Common myeloid progenitor, CD34-positive (primary cell): ENCODE results near the gene MPST.
A peak's percentile ranks its signal among the peaks of the same experiment; 100 is the strongest.

Experiments used
- CTCF ChIA-PET: fragments of 350-600 bp; sonication (Branson Sonifier 250); formaldehyde crosslinking; loops from one replicate; lab custom pipeline; 2021; ENCODE audit warnings: antibody characterized with exemption; lab: Charles Lee
- POLR2A ChIA-PET: fragments of 350-600 bp; sonication (Branson Sonifier 250); formaldehyde crosslinking; loops from one replicate; lab custom pipeline; 2021; ENCODE audit warnings: antibody characterized with exemption; lab: Charles Lee
- DNase-seq, 3 donors: peaks; one replicate each; pipeline versions ENCODE4 v3.0.0 to v3.0.0-alpha.2; 2013
- H3K27ac ChIP-seq, 2 experiments: 1 replicate in 1 of 2; 2 replicates in 1 of 2; pipeline ENCODE4 v1.7.0; 2013; ENCODE audit warnings: inconsistent platforms in 2 of 2, low read length in 2 of 2, mild to moderate bottlenecking in 2 of 2, low read depth in 1 of 2, moderate library complexity in 1 of 2; ENCODE audit not compliant: severe bottlenecking in 2 of 2, insufficient read depth in 1 of 2, poor library complexity in 1 of 2
- H3K27me3 ChIP-seq, 5 experiments: replicated peaks in 2 of 5; 1 replicate in 3 of 5; 2 replicates in 2 of 5; pipeline versions ENCODE4 v1.6.1 to v1.7.0; 2013; ENCODE audit warnings: low read length in 4 of 5, mild to moderate bottlenecking in 2 of 5, moderate library complexity in 2 of 5, inconsistent platforms in 1 of 5; ENCODE audit not compliant: insufficient read depth in 5 of 5, control insufficient read depth in 4 of 5
- H3K36me3 ChIP-seq, 4 experiments: 1 replicate in 2 of 4; 2 replicates in 2 of 4; pipeline versions ENCODE4 v1.6.1 to v1.7.0; 2013; ENCODE audit warnings: low read length in 3 of 4, control low read depth in 1 of 4, mild to moderate bottlenecking in 1 of 4; ENCODE audit not compliant: control insufficient read depth in 4 of 4, insufficient read depth in 4 of 4
- H3K4me1 ChIP-seq, 4 experiments: 1 replicate in 3 of 4; 2 replicates in 1 of 4; pipeline versions ENCODE4 v1.6.1 to v1.7.1; 2013; ENCODE audit warnings: low read length in 3 of 4, mild to moderate bottlenecking in 3 of 4, control low read depth in 1 of 4, inconsistent platforms in 1 of 4, moderate library complexity in 1 of 4; ENCODE audit not compliant: control insufficient read depth in 4 of 4, insufficient read depth in 4 of 4; ENCODE audit errors: control extremely low read depth in 1 of 4
- H3K4me3 ChIP-seq, 7 experiments: 1 replicate in 4 of 7; 2 replicates in 3 of 7; pipeline versions ENCODE4 v1.5.1 to v1.7.0; 2013; ENCODE audit warnings: mild to moderate bottlenecking in 7 of 7, low read length in 6 of 7, moderate library complexity in 6 of 7, inconsistent platforms in 2 of 7, low read depth in 2 of 7, control low read depth in 1 of 7; ENCODE audit not compliant: insufficient read depth in 4 of 7, control insufficient read depth in 1 of 7; ENCODE audit errors: extremely low read depth in 1 of 7
- H3K9me3 ChIP-seq, 5 experiments: 1 replicate in 4 of 5; 2 replicates in 1 of 5; pipeline versions ENCODE4 v1.6.1 to v1.7.1; 2013; ENCODE audit warnings: low read length in 4 of 5, mild to moderate bottlenecking in 2 of 5, inconsistent platforms in 1 of 5, low read depth in 1 of 5, moderate library complexity in 1 of 5; ENCODE audit not compliant: control insufficient read depth in 4 of 5, insufficient read depth in 2 of 5; ENCODE audit errors: control extremely low read depth in 1 of 5
- WGBS: methylation state at CpG from one replicate; pipeline ENCODE4 v1.1.5; 2013; ENCODE audit not compliant: insufficient coverage; 5-methylcytosine and 5-hydroxymethylcytosine counted together

MPST gene

GRCh38 chr22:37065180-37065579 is 45.6 kb downstream of the MPST start:
- Histone ChIP-seq H3K27ac (no peak overlapping the region), H3K27me3 (peaks cover 2 to 33% (median 19%) of the 10 kb centered on the region in 5 experiments), H3K4me3 (no peak overlapping the region), H3K9me3 (no peaks in the 10 kb centered on the region), H3K4me1 (peaks cover 0 to 6% (median 0%) of the 10 kb centered on the region in 4 experiments), H3K36me3 (peaks cover 0 to 4% (median 0%) of the 10 kb centered on the region in 4 experiments)
- DNase-seq, result no peak
- WGBS, result 88% methylated on average over 3 of the region's 3 CpGs
- POLR2A ChIA-PET, result no interaction called here
- CTCF ChIA-PET, result interaction anchor here (2.0 kb wide), 1 partner anchor 10 kb away, joined by 8 read pairs; no protein-coding TSS in a partner anchor

GRCh38 chr22:37065961-37066360 is 46.4 kb downstream of the MPST start:
- ChIA-PET POLR2A (no interaction called here), CTCF (no interaction called here)
- no peaks in the 10 kb centered on the region for H3K9me3 ChIP-seq
- peaks cover 2 to 41% (median 19%) of the 10 kb centered on the region in 5 experiments for H3K27me3 ChIP-seq
- peaks cover 0 to 6% (median 0%) of the 10 kb centered on the region in 4 experiments for H3K4me1 ChIP-seq
- peaks cover 0 to 4% (median 0%) of the 10 kb centered on the region in 4 experiments for H3K36me3 ChIP-seq
- WGBS, result 95% methylated on average over 6 of the region's 9 CpGs
- DNase-seq, result no peak
- no peak overlapping the region for H3K27ac ChIP-seq
- no peak overlapping the region for H3K4me3 ChIP-seq

GRCh38 chr22:37067428-37067827 is 47.9 kb downstream of the MPST start:
- Histone ChIP-seq H3K27ac (no peak overlapping the region), H3K9me3 (no peaks in the 10 kb centered on the region), H3K4me1 (peaks cover 0 to 6% (median 0%) of the 10 kb centered on the region in 4 experiments), H3K36me3 (no peaks in the 10 kb centered on the region), H3K4me3 (no peak overlapping the region), H3K27me3 (peaks cover 2 to 46% (median 19%) of the 10 kb centered on the region in 5 experiments)
- ChIA-PET CTCF (interaction anchor here (1.3 kb wide), 1 partner anchor 12 kb away, joined by 3 read pairs; no protein-coding TSS in a partner anchor), POLR2A (no interaction called here)
- DNase-seq, result no peak
- WGBS, result 92% methylated on average over 10 of the region's 10 CpGs

GRCh38 chr22:37068859-37069258 is 49.3 kb downstream of the MPST start:
- DNase-seq, result peak; percentile 16 to 59 (median 46)
- CTCF ChIA-PET, result interaction anchor here (1.3 to 2.2 kb wide), 2 partner anchors 14 to 25 kb away, joined by 3 to 6 read pairs; no protein-coding TSS in a partner anchor
- H3K4me3 ChIP-seq, result peak overlapping the region in 1 of 7 experiments; percentile 19
- H3K27me3 ChIP-seq, result peaks cover 2 to 46% (median 19%) of the 10 kb centered on the region in 5 experiments
- H3K9me3 ChIP-seq, result peaks cover 0 to 3% (median 0%) of the 10 kb centered on the region in 5 experiments
- H3K27ac ChIP-seq, result no peak overlapping the region
- POLR2A ChIA-PET, result no interaction called here
- WGBS, result 2% methylated on average over 30 of the region's 36 CpGs
- H3K4me1 ChIP-seq, result peaks cover 0 to 4% (median 0%) of the 10 kb centered on the region in 4 experiments
- no peaks in the 10 kb centered on the region for H3K36me3 ChIP-seq

GRCh38 chr22:37069319-37069718 is 49.8 kb downstream of the MPST start:
- Histone ChIP-seq H3K4me3 (no peak overlapping the region), H3K27me3 (peaks cover 2 to 47% (median 19%) of the 10 kb centered on the region in 5 experiments), H3K4me1 (peaks cover 0 to 4% (median 0%) of the 10 kb centered on the region in 4 experiments), H3K27ac (no peak overlapping the region), H3K9me3 (peaks cover 0 to 3% (median 0%) of the 10 kb centered on the region in 5 experiments), H3K36me3 (no peaks in the 10 kb centered on the region)
- ChIA-PET CTCF (interaction anchor here (2.2 kb wide), 1 partner anchor 25 kb away, joined by 6 read pairs; no protein-coding TSS in a partner anchor), POLR2A (no interaction called here)
- DNase-seq, result no peak
- 65% methylated on average over 4 of the region's 11 CpGs for WGBS

GRCh38 chr22:37069719-37070118 is 50.2 kb downstream of the MPST start:
- Histone ChIP-seq H3K36me3 (no peaks in the 10 kb centered on the region), H3K4me3 (no peak overlapping the region), H3K4me1 (peaks cover 0 to 4% (median 0%) of the 10 kb centered on the region in 4 experiments), H3K9me3 (peaks cover 0 to 3% (median 0%) of the 10 kb centered on the region in 5 experiments), H3K27ac (no peak overlapping the region), H3K27me3 (peaks cover 2 to 51% (median 19%) of the 10 kb centered on the region in 5 experiments)
- POLR2A ChIA-PET, result no interaction called here
- no peak for DNase-seq
- CTCF ChIA-PET, result interaction anchor here (1.1 to 2.2 kb wide), 2 partner anchors 10 to 26 kb away, joined by 3 to 6 read pairs; no protein-coding TSS in a partner anchor
- 68% methylated on average over 7 of the region's 9 CpGs for WGBS

GRCh38 chr22:37070334-37070733 is 50.8 kb downstream of the MPST start:
- POLR2A ChIA-PET, result no interaction called here
- 86% methylated on average over 7 of the region's 8 CpGs for WGBS
- Histone ChIP-seq H3K27me3 (peaks cover 2 to 56% (median 19%) of the 10 kb centered on the region in 5 experiments), H3K36me3 (no peaks in the 10 kb centered on the region), H3K9me3 (peaks cover 0 to 3% (median 0%) of the 10 kb centered on the region in 5 experiments), H3K4me1 (peaks cover 0 to 4% (median 0%) of the 10 kb centered on the region in 4 experiments), H3K27ac (no peak overlapping the region), H3K4me3 (no peak overlapping the region)
- DNase-seq, result no peak
- CTCF ChIA-PET, result interaction anchor here (1.1 to 2.2 kb wide), 2 partner anchors 9 to 26 kb away, joined by 3 to 6 read pairs; no protein-coding TSS in a partner anchor
